ENCODE measurements around the gene STIL. TPM values are rescaled to one million over a fixed set of nuclear protein-coding genes. Genes with fewer than 3 reads are reported as not detected.
"Not testable (repeated sequence)": the region's sequence is repeated elsewhere in the genome, so short reads cannot be mapped to it uniquely, and the experiment has no call there.

The STIL gene
- total RNA-seq, result 4.0 TPM

DNA sequence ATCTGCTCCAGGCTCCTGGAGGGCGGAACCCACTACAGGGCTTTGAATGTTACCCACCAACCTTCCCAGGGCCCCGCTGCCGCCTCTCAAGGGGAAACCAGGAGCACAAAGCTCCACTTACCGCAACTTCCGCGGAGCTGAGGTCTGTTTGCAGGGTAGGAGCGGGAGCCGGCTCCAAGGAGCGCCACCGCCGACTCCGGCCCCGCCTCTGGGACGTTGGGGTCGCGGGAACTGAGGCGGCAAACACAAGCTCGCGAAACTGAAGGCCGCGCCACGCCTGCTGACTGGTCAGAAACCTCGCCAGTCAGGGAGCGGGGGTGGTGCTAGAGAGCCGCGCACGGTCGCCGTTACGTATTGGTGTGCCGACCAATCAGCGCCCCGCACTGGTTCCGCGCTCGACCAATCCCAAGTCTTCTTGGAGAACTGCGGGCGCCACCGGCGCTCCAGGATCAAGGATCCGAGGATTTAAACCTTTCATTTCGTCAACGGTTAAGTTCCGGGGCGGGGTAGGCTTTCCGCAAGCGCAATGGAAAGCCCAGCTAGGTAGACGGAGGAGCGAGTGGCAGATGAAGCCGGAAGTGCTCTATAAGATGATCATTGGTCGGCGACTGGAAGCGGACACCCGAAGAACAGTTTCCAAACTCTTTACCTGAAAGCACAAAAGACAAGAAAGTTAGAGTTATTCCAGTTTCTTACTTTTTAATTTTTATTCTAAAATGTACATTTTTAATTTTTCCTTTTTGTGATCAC lies at the start of gene STIL:
Gene STIL (minus strand): TSS at position 233 of the 750 bp plus-strand sequence. CDS start 3,828 bp downstream, outside the sequence.
- peak; percentile 99 for DNase-seq (ENCODE audit: low spot score)

DNA sequence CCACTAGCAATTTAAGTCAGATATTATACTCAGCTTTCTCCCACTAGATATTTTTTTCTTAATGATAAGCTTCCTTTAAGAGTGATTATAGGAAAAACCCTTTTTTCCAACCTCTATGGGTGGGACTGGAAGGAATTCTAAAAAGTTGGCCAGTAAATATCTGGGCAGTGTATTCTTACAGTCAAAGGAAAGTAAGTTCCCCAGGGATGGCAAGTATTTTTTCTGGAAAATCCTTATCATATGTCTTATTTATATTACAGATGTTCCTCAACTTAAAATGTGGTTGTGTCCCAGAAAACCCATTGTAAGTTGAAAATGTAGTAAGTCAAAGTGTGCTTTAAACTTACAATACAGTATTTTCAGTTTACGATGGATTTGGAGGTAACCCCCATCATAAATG lies 48.9 kb upstream of the STIL start:
- no peak for DNase-seq (ENCODE audit: low spot score)

DNA sequence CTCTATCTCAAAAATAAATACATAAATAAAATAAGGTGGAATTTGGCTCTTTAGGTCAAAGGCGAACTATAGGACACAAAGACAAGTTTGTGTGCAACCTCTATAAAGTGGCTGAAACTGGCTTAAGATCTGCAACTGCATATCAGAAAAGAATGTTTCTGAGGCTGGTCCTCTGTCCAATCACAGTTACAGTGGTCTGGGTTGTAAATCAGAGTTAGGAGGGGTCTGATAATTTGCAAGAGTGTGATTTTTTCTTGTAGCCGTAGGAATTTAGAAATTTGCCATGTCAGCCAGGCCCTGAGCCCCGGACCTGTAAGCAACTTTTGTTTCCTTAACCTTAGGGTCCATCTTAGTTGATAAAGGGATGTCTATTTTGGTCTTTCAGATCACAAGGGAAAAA lies 47.4 kb upstream of the STIL start:
- no peak for DNase-seq (ENCODE audit: low spot score)

DNA sequence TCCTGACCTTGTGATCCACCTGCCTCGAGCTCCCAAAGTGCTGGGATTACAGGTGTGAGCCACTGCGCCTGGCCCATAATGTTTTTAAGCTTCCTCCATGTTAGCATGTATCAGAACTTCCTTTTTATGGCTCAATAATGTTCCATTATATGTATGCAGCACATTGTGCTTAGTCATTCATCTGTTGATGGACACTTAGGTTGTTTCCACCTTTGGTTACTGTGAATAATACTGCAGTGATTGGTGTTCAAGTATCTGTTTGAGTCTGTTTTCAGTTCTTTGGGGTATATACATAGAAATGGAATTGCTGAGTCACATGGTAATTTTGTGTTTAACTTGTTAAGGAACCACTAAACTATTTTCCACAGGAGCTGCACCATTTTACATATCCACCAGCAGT lies 37.4 kb upstream of the STIL start:
- no peak for DNase-seq (ENCODE audit: low spot score)

DNA sequence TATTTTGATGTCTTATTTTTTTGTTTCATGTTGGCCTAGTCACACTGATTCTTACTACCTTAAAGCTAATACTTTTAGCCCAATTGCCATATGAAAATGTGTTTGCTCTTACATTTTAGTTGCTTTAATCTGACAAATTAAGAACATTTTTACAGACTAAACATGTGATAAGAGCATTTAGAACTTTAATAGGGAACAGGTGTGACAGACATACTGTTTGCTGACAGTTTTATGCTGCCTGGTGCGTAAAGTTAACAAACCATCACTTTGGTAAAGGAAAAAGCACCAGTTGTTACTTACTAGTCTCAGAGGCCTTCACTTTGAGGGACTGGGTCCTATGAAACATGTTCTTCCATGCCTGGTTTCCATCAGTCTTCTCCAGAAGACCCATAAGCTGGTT lies 34.3 kb upstream of the STIL start:
- DNase-seq (ENCODE audit: low spot score), result no peak

DNA sequence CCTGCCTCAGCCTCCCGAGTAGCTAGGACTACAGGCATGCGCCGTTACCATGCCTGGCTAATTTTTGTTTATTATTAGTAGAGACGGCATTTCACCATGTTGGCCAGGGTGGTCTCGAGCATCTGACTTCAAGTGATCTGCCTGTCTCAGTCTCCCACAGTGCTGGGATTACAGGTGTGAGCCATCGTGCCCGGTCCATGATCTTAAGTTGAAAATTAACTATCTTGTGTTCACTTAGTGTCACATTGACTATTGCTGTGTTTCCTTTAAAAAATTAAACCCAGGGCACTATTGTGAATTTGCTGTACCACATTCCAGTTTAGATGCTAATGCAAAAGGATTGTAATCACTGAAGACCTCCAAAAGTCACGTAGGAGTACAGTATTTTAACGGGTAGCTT lies 33.8 kb upstream of the STIL start:
- DNase-seq (ENCODE audit: low spot score), result no peak

DNA sequence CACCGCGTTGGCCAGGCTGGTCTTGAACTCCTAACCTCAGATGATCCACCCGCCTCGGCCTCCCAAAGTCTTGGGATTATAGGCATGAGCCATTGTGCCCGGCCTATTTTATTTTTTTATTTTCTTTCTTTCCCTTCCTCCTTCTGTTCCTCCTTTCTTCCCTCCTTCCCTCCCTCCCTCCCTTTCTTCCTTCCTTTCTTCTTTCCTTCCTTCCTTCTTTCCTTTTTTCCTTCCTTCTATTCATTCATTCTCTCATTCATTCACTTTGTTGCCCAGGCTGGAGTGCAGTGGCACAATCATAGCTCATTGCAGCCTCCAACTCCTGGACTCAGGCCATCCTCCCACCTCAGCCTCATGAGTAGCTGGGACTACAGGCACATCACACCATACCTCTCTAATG lies 33.0 kb upstream of the STIL start:
- not testable (repeated sequence) for DNase-seq (ENCODE audit: low spot score)

DNA sequence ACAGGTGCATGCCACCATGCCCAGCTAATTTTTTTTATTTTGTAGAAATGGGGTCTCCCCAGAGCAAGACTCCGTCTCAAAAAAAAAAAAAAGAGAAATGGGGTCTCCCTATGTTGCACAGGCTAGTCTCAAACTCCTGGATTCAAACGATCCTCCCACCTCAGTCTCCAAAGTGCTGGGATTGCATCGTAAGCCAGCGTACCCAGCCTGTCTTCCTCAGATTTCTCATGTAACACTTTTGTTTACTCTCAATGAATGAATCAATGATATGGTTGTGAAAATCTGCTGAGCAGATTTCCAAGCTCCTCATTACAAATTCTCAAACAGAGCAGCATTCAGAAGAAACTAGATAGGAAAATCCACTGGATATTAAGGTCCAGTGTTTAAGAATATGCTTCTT lies 26.3 kb upstream of the STIL start:
- no peak for DNase-seq (ENCODE audit: low spot score)

DNA sequence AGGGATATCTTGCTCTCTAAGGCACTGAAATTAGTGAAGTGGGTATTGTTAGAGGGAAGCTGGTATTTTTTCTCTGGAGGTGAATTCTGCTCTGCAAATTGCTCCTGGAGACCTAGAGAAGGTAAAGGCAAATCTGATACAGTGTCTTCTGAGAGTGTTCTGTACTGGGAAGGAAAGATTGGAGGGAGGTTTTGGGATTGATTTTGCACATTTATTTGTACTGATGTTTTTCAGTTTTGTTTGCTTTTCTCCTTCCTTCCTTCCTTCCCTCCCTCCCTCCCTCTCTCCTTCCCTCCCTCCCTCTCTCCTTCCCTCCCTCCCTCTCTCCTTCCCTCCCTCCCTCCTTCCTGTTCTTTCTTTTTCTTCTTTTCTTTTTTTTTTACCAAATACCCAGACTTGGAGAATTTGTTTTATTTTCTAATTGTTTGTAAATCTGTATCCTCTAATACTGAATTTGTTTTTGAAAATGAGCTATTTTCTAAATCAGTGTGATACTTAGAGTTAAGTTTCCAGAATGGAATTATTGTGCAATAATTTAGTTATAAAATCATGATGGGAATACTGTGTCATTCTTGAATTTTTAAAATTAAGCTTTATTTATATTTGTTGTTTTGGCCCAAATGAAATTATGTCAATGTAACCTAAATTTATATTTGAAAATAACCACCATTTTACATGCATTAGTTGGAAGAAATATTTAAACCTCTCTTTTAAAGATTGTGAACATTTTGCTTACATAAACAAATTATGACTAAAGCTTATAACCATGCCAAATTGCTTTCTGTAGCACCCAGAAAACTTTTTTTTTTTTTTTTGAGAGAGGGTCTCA lies 24.5 kb upstream of the STIL start:
- DNase-seq (ENCODE audit: low spot score), result no peak

DNA sequence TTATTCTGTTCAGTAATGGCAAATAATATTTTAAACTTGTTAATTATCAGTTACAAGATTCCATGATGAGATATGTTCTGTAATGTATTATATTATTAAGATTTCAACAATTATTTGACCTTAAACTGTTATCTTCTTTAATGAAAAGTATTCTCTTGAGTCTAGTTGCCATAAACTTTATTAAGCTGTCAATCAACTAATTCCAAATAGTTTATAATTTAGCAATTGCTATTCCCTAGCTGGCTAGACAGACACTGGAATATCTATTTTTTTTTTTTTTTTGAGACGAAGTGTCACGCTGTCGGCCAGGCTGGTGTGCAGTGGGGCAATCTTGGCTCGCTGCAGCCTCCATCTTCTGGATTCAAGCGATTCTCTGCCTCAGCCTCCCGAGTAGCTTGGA lies 23.4 kb upstream of the STIL start:
- DNase-seq (ENCODE audit: low spot score), result no peak

DNA sequence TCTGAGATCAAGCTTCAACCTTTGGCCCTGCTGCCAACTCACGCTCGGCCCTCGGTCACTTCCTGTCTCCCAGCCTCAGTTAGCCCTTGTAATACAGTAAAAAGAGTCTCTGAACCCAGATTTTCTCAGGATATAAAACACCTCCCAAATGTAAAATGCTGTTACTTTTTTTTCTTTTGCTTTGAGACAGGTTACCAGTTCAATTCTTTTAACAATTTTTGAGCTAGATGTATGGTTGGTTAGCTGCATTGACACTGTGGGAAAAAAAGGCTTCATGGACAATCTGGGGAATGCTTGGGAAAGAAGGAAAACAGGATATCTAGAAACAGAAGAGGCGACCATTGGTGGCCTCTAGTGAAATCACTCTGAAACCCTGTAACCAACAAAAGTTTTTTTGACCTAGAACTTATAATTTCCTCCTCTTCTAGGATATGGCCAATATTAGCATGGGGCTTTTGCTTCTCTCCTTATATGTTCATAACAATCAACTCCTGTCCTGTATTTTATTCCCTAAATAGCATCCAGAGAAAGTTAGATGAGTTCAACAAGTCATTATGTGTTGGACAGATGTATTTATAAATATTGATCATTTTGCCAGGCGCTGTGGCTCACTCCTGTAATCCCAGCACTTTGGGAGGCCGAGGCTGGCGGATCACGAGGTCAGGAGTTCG lies 21.0 kb upstream of the STIL start:
- no peak for DNase-seq (ENCODE audit: low spot score)

DNA sequence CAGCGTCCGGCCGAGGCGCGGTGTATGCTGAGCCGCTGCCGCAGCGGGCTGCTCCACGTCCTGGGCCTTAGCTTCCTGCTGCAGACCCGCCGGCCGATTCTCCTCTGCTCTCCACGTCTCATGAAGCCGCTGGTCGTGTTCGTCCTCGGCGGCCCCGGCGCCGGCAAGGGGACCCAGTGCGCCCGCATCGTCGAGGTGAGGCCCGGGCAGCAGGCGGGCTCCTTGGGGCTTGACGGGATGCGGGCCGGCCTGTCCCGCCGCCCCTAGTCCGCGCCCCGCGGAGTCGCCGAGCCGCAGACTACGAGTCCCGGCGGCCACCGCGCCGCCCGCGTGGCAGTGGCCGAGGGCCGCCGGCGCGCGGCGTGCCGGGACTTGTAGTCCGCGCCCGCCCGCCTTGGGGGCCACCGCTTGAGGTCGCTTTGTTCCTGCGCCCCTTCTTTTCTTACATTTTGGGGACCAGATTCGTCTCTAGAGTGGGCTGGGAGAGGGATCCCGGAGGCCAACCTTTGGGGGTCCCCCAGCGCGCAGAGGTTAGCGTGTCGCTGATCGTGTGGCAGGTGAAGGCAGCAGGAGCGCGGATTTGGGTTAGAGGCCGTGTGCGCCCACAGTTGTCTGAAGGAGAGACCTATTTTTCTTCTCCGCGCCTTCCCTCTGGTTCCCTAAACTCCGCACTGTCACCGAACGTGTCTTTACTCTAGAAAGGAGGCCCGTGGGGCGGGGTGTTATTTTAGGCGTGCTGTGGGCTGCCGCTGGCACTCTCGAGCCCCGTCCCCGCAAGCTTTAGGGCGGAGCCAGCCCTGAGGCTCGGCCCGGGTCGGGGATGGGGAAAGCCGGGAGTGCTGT lies 20.2 kb upstream of the STIL start:
- DNase-seq (ENCODE audit: low spot score), result peak; percentile 75

DNA sequence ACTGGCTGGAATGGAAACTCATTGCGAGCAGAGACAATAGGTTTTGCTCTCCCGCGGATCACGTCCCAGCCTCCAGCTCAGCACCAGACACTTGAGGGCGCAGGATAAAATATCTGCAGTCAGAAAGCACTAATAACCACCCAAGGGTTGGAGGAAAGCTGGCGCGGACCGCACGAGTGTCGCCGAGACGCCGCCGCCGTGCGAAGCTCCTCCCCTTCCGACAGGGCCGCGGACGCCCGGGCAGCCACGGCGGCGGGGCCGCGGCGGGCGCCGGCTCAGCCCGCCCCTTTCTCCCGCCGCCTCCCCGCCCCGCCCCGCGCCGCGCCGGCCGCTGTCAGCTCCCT lies 19.6 kb upstream of the STIL start, which contains the start of gene CMPK1:
Gene CMPK1 (plus strand): TSS at position 213 of the 344 bp plus-strand sequence. CDS start 156 bp downstream, outside the sequence.
- peak; percentile 85 for DNase-seq (ENCODE audit: low spot score)

DNA sequence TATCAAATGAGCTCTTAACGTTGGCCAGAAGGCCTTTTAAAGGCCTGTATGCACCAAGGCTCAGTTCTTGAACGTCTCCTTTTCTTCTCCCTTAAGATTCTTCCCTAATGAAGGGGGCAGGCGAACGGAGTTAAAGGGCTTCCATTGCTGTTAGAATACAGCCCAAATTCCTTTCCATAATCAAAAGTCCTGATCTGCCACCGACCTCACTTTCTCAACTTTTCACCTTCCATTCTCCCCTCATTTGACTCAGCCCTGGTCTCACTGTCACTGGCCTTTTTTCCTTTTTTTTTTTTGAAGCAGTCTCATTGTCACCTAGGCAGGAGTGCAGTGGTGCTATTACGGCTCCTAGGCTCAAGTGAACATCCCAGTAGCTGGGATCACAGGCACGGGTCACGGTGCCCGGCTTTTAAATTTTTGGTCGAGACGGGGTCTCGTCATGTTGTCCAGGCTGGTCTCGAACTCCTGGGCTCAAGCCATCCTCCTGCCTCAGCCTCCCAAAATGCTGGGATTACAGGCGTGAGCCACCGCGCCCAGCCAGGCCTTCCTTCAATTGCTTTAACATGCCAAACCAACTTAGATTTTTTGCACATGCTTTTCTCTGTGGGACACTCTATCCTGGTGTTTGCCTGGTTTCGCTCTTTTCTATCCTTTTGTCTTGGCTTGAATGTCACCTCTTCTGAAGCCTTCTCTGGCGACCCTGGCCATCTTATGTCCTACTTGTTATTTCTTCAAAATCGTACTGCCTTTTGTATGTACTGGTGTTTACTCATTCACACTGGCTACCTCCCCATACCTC lies 19.0 kb upstream of the STIL start:
- no peak for DNase-seq (ENCODE audit: low spot score)

DNA sequence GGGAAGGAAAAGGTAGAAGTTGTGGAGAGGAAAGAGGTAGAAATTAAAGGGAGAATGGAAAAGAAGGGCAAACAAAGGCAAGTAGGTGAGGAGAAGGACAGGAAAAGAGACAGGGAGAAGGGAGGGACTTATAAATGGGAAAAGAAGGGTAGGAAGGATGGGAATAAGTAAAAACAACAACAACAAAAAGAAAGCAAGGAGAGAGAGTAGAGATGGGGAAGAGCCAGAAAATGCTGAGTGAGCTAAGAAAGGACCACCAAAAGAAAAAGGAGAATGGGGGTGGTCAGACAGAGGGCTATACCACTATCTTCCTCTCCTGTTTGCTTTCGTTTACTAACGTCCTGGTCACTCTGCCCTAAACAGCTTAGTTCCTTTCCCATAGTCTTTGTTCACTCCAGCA lies 17.9 kb upstream of the STIL start:
- no peak for DNase-seq (ENCODE audit: low spot score)

DNA sequence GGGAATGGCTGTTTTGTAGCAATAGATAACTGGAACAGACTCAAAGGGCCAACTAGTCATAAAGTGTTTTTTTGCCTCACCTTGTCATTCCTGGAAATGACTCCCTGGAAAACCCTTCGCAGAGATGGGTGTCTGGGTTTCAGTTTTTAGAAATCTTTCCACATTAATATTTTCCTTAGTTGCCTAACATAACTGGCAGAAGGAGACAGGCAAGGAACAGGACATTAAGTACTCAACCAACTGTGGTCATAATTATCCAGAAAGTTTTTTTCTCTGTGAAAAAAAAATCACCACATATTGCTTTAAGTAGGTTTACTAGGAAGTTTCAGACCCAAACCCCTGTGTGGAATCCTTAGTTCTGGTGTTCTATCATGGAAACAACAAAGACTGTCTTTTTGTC lies 16.3 kb upstream of the STIL start:
- no peak for DNase-seq (ENCODE audit: low spot score)

DNA sequence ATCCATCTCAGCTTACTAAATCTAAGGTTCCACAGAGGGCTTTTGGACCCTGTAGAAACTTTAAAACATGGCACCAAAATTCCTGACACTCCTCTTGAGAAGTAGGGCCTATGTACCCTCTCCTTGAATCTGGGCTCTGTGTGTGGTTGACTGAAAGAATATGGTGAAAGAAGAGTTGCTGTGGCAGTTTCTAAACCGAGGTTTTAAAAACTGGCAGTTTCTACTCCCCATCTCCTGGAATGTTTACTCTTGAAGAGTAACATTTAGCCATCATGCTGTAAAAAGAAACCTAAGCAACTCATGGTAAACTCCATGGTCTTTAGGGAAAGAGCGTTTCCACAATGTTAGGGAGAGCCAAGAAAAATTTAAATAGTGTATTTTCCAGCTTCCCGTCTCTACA lies 15.0 kb upstream of the STIL start:
- no peak for DNase-seq (ENCODE audit: low spot score)

DNA sequence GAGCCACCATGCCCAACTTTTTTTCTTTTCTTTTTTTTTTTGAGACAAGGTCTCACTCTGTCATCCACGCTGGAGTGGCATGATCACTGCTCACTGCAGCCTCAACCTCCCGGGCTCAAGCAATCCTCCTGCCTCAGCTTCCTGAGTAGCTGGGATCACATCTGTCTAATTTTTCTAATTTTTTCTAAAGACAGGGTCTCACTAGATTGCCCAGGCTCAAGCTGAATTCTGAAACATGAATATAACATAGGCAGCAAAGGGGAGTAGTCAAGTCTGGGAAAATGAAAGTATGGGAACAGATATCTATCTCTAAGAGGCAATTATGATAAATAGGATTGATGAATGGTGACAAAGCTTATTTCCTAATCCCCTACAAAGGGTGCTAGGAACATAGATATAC lies 12.3 kb upstream of the STIL start:
- DNase-seq (ENCODE audit: low spot score), result no peak

DNA sequence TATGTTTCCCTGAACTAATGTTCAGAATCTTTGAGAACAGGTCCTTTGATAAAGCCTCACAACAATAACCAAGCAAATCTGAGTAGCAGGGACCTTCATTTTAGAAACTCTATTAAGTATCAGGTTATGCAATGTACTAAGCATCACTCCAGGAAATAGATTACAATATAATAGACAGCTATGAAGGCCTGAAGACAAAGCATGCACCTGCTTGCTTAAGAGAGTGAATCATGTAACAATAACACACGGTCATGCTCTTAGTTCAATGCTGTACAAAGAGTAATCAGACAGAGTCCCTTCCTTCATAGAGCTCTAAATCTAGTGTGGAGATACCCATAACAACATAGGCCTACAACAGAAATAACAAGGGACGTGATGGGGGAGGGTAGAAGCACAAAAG lies 11.6 kb upstream of the STIL start:
- DNase-seq (ENCODE audit: low spot score), result no peak

DNA sequence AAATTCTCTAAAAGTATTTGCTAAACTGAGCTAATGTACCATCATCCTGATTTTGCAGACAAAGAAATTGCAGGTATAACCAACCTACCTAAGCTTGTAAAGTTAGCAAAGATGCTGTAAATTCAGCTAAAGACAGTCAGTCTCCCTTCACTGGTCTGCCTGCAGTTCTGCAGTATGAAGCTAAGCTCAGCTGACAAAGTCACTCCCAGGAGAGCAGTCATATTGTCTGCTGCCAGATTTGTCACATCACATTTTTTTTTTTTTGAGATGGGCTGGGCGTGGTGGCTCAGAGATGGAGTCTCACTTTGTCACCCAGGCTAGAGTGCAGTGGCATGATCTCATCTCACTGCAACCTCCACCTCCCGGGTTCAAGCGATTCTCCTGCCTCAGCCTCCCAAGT lies 10.7 kb upstream of the STIL start:
- DNase-seq (ENCODE audit: low spot score), result no peak

DNA sequence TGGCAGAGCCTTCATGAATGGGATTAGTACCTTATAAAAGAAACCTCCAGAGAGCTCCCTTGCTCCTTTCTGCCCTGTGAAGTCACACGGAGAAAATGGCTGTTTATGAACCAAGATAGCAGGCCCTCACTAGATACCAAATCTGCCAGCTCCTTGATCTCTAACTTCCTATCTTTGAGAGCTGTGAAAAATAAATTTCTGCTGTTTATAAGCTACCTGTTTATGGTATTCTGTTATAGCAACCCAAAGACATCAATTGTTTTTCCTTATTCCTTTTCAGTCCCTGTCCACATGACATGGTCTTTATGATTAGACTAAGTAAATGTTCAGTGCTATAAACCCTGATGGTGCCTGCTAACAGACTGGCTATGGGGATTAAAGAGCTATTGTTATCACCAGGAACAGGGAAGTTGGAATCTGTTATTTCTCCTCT lies 9.7 kb upstream of the STIL start:
- no peak for DNase-seq (ENCODE audit: low spot score)

Data from ureter (tissue), 1 donor.